ENCODE data around the gene RPS3A.
"Not testable (repeated sequence)": the region's sequence is repeated elsewhere in the genome, so short reads cannot be mapped to it uniquely, and the experiment has no call there.

RPS3A gene

DNA sequence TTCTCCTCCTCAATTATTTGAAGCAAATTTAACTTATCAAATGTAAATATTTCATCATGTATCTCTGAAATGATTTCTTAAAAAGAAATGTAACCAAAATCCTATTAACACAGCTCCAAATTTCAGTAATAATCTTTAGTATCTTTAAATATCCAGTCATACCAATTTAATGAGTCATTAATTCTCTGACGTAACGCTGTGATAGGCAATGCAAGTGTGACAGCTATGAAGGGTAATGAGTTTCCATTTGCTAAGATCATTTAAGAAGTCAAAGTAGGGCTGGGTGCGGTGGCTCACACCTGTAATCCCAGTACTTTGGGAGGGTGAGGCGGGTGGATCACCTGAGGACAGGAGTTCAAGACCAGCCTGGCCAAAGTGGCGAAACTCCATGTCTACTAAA lies 15.6 kb downstream of the RPS3A start:
- DNase-seq (ENCODE audit: low read depth): no peak

DNA sequence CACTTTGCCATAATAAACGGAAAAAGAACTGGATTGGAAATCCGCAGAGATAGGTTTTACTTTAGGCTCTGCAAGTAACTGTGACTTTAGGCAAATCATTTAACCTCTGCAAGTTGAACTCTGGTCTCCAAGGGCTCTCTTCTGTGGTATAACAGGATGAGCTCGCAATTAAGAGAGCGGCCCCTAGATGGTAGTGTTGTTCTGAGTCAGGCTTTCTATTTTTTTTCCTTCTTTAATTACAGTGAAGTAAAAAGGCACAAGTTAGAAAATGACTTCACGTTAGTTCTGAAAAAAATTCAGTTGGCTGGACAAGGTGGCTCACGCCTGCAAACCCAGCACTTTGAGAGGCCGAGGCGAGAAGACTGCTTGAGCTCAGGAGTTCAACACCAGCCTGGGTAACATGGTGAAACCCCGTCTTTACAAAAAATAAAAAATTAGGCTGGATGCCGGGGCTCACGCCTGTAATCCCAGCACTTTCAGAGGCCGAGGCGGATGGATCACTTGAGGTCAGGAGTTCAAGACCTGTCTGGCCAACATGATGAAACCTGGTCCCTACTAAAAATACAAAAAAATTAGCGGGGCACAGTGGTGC lies 18.0 kb downstream of the RPS3A start:
- no peak for DNase-seq (ENCODE audit: low read depth)

DNA sequence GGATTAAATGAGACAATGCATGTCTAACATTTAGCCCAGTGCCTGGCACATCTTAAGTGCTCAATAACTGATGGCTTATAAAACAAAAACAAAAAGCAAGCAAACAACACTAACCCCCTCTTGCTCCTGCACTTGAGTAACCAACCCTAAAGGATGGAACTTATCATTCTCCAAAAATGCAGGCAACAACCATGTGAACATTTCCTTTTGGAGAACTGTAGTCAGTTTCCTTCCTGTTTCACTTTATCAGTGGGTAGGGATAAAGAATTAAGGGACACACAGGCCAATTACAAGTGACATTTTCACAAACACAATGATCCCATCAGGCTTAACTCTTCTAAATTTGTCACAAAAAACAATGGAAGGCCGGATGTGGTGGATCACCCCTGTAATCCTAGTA lies 30.4 kb downstream of the RPS3A start:
- DNase-seq (ENCODE audit: low read depth): no peak

DNA sequence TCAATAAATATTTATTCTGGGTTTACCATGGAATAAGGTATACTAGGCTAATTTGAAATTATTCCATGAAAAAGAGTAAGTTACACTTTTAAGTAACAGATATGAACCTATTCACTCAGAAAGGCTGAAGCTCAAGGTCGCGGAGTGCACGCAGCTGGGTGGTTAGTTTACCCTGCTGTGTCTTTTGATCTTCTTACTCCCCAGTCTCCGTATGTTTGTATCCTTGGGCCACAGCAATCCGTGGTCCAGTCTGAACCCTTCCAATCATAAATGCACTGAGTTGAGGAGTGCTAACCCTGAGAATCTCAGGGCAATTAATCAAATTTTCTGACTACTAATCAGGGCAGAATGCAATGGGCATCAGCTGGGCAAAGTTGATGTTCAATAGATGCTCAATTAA lies 33.9 kb downstream of the RPS3A start:
- no peak for DNase-seq (ENCODE audit: low read depth)

DNA sequence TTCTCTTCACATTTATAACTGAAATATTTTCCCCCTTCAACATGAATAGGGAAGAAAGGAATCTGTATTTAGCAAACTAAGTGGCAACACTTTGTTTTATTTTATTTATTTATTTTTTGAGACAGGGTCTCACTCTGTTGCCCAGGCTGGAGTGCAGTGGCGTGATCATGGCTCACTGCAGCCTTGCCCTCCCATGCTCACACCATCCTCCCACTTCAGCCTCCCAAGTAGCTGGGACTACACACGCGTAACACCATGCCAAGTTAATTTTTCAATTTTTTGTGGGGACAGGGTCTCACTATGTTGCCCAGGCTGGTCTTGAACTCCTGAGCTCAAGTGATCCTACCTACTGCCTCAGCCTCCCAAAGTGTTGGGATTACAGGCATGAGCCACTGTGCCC lies 36.6 kb downstream of the RPS3A start:
- not testable (repeated sequence) for DNase-seq (ENCODE audit: low read depth)

DNA sequence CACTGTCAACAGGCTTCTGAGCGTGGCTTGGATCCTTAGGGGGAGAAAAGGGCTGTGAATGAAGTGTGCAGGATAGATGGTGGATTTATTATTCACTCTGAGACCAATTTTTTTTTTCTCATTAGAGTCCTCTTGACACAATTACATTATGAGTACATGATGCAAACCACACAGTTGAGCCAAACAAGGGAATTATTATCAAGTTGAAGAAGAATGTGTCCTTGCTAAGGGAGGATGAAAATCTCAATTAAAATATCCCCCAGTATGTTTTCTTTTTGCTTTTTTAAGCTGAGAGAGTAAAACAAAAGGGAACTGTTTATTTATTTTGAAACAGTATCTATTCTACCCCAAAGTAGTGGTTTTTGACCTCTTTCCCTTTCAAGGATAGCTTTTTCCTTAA lies 40.4 kb downstream of the RPS3A start:
- DNase-seq (ENCODE audit: low read depth): no peak

DNA sequence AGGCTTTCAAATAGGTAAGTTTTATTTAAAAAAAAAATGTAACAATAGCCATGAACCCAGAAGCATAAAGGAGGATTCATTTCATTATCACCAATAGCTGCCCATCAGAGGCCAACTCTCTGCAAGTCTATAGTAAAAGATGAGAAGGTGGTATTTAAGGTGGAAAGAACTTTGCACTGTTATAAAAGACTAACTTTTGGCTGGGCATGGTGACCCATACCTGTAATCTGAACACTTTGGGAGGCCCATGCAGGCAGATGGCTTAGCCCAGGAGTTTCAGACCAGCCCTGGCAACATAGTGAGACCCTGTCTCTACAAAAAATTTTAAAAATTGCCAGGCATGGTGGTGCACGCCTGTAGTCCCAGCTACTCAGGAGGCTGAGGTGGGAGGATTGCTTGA lies 43.3 kb downstream of the RPS3A start:
- no peak for DNase-seq (ENCODE audit: low read depth)

DNA sequence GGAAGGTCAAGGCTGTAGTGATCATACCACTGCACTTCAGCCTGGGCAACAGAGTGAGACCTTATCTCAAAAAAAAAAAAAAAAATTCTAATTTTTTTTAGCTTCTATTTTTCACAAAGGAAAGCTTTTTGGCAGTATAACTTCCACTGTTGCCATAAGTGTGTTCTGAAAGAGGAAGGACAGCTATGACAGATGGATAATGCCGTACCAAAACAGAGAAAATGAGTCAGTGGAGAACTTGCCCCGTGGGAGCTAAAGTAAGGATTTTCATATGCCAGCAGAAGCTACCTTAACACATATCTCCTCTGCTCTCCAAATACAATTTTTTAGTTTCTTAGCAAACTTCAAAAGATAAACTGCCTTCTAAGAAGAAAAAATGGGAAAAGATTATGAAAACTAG lies 43.7 kb downstream of the RPS3A start:
- DNase-seq (ENCODE audit: low read depth): no peak

DNA sequence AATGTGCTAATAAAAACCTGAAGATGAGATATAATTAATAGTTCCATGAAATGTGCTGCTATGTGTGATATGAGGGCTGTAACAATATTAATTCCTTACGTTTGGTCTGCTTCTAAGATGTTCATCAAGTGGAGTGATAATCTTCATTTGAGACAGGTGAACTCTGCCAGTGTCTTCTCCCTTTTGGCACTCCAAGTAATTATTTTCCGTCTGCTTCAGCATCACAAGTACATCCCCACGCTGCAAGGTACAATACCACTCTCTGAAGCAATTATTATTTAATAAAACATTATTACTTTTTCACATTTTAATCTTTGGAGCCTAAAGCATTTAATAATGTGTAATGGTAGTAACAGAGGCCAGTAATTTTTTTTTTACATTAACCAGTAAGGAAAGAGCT lies 44.4 kb downstream of the RPS3A start:
- DNase-seq (ENCODE audit: low read depth): no peak

DNA sequence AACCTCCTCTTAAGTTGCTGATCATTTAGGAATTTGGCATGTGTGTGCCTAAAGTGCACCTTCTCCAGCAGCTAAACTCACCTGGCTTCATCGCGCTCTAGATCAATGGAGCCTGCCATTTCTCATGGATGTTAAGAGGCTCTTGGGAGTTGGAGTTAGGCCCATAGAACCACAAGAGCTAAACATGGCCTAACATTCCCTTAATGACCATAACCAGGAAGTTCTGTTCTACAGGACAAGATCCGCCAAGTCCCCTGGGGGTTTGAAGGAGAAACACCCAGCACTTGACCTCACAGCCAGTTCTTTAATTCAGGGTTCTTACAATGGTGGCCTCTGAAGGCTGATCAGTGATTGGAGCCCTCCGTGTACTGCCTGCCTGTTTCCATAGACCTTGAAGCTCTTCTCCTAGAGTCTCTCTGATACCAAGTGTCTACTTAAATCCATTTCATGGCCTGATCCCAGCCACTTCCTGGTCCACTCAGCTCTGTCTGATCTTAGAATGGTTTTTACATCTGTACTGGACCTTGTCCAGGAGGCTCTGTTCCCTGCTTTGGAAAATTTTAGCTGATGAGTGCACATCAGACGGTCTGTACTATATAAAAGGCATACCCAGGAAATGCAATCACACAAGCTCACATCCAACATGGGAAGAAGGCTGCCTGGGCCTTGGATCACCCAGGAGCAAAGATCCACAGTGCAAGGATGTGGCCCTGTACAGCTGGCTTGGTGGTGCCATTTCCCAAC lies 45.1 kb downstream of the RPS3A start:
- no peak for DNase-seq (ENCODE audit: low read depth)

DNA sequence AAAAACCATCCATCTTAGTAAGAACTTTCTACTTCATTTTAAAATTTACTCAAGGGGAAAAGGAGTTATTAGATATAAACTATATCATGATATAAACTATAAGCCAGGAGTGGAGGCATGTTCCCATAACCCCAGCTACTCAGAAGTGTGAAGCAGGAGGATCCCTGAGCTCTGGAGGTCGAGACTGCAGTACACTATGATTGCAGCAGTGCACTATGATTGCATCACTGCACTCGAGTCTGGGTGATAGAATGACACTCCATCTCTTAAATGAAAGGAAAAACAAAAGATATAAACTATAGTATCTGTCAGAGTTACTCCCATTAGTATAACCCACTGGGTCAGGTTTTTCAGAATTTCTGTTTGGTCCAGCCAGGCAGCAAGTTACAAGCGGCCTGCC lies 47.6 kb downstream of the RPS3A start:
- DNase-seq (ENCODE audit: low read depth): no peak

DNA sequence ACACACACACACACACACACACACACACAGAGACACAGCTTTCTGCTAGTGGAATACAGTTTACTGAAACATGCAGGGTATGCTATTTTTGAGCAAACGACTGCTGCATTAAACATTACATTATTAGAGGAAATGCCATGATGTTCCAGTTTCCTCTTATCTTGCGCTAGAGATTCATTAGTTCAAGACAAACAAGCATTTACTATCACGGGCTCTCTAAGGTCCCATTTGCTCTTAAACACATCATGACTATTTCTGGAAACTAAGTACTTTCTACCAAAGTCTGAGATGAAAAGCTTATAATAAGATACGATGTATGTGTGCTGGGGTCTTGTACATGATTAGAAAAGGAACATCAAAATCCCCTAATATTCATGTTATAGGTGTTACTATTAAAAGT lies 48.8 kb downstream of the RPS3A start:
- DNase-seq (ENCODE audit: low read depth): no peak

DNA sequence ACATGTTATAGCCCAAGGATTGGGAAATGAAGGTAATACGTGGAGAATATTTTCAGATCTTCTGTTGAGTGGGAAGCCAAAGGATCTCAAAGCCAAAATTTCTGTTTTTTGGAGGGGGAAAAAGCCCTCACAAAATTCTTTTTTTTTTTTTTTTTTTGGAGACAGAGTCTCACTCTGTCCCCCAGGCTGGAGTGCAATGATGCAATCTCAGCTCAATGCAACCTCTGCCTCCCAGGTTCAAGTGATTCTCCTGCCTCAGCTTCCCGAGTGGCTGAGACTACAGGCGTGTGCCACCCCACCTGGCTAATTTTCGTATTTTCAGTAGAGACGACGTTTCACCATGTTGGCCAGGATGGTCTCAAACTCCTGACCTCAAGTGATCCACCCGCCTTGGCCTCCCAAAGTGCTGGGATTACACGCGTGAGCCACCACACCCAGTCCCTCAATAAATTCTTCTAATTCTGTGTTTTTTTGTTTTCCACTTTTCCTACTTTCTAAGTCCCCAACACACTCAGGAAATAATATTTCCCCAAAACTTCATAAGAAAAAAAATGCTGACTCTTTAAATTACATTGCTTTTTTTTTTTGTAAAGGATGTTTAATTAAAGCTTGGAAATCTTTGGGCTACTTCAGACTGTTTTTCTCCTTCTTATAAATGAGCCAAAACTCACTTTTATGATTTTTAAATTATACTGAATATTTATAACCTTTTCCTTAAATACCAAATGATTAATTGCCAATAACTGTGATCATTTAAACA lies 51.6 kb downstream of the RPS3A start:
- DNase-seq (ENCODE audit: low read depth): no peak

DNA sequence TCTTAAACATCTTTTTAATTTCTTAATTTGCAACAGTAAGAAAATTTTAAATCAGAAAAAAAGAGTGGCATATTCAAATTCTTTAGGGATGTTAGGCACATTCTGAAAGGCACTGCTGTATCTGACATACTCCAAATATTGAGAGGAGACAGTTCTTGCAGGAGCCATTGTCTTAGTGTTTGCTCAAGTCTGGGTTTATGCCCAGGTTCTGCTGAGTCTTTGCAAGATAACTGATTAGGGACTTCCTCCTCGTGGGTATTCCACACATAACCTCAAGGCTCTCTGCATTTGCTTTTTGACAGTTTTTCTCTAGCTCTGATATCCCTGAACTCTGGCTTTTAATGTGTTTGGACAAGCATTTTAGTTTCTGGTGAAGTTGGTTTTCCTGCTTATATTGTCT lies 52.6 kb downstream of the RPS3A start:
- no peak for DNase-seq (ENCODE audit: low read depth)

DNA sequence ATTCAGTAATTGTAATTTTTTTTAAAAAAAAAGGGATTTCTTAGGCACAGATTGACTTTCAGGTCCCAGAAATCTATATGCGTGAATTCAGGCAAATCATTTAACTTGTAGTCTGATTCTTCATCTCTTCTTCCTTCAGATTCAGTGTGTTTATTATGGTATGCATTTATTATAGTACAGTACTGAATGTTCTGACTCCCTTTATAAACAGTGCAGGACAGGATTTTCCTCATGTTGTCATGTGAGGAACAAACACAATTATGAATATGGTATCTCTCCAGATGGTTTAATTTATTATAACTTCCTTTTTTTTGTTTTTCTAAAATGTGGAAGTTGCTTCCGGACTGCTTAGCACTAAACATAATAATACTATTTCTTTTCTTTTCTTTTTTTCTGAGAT lies 54.2 kb downstream of the RPS3A start:
- no peak for DNase-seq (ENCODE audit: low read depth)
